HEK293T (cell line): Measurements from ENCODE around the gene CACNG8.

Experiments
- BHLHE40 ChIP-seq: fragments of 450-650 bp; IDR thresholded peaks from 2 replicates; pipeline ENCODE4 v1.6.1; 2016; ENCODE audit warnings: mild to moderate bottlenecking, moderate library complexity, borderline replicate concordance
- CTBP1 ChIP-seq: fragments of 450-650 bp; IDR thresholded peaks from 2 replicates; pipeline ENCODE4 v1.6.1; 2016; ENCODE audit warnings: borderline replicate concordance
- ELF4 ChIP-seq: fragments of 450-650 bp; IDR thresholded peaks from 2 replicates; pipeline ENCODE4 v1.6.1; 2017; ENCODE audit warnings: antibody characterized with exemption
- FOXA1 ChIP-seq: fragments of 450-650 bp; IDR thresholded peaks from 2 replicates; pipeline ENCODE4 v1.6.1; 2016; ENCODE audit warnings: mild to moderate bottlenecking
- FOXM1 ChIP-seq: fragments of 450-650 bp; IDR thresholded peaks from 2 replicates; pipeline ENCODE4 v1.6.1; 2017; ENCODE audit warnings: mild to moderate bottlenecking, borderline replicate concordance
- HDGF ChIP-seq: fragments of 450-650 bp; IDR thresholded peaks from 2 replicates; pipeline ENCODE4 v1.6.1; 2017; ENCODE audit warnings: antibody characterized with exemption, borderline replicate concordance
- LEF1 ChIP-seq: fragments of 450-650 bp; IDR thresholded peaks from 2 replicates; pipeline ENCODE4 v1.6.1; 2017; ENCODE audit warnings: mild to moderate bottlenecking, borderline replicate concordance
- SP1 ChIP-seq: fragments of 450-650 bp; IDR thresholded peaks from 2 replicates; pipeline ENCODE4 v1.6.1; 2017
- SUZ12 ChIP-seq: fragments of 450-650 bp; IDR thresholded peaks from 2 replicates; pipeline ENCODE4 v1.6.1; 2016; ENCODE audit warnings: mild to moderate bottlenecking

GRCh38 chr19:54035215-54036178 is 72.8 kb downstream of the CACNG8 start:
- TF ChIP-seq LEF1 (no peak), FOXM1 (no peak), FOXA1 (no peak), BHLHE40 (no peak), SUZ12 (no peak), CTBP1 (no peak), HDGF (no peak), SP1 (no peak), ELF4 (no peak)
